GM23338 (cell line): ENCODE data around the gene KIAA2012.

ENCODE experiments used
- POLR2AphosphoS5 ChIP-seq: IDR thresholded peaks from 2 replicates; pipeline ENCODE4 v1.6.1; 2016; ENCODE audit warnings: antibody characterized with exemption, low read depth
- REST ChIP-seq: IDR thresholded peaks from one replicate; pipeline ENCODE4 v1.6.1; 2018; ENCODE audit warnings: antibody characterized with exemption; ENCODE audit not compliant: unreplicated experiment
- STAT1 ChIP-seq: IDR thresholded peaks from one replicate; pipeline ENCODE4 v1.6.1; 2016; ENCODE audit warnings: antibody characterized with exemption; ENCODE audit not compliant: unreplicated experiment
- ZNF331 ChIP-seq: fragments of 250-450 bp; sonication (Bioruptor Pico); IDR thresholded peaks from 2 replicates; pipeline ENCODE4 v1.5.0; 2020; ENCODE audit warnings: low read depth, mild to moderate bottlenecking, moderate library complexity
- TF ChIP-seq, protein P1 (sequence below), 2 experiments: fragments of 200-600 bp in 1 of 2; sonication (generic) in 1 of 2; conservative IDR thresholded peaks; 2 replicates each; pipeline versions ENCODE4 v1.5.1 to v1.6.1; 2016 to 2017; ENCODE audit warnings: antibody characterized with exemption in 2 of 2, low read depth in 2 of 2, mild to moderate bottlenecking in 2 of 2, moderate library complexity in 1 of 2

DNA sequence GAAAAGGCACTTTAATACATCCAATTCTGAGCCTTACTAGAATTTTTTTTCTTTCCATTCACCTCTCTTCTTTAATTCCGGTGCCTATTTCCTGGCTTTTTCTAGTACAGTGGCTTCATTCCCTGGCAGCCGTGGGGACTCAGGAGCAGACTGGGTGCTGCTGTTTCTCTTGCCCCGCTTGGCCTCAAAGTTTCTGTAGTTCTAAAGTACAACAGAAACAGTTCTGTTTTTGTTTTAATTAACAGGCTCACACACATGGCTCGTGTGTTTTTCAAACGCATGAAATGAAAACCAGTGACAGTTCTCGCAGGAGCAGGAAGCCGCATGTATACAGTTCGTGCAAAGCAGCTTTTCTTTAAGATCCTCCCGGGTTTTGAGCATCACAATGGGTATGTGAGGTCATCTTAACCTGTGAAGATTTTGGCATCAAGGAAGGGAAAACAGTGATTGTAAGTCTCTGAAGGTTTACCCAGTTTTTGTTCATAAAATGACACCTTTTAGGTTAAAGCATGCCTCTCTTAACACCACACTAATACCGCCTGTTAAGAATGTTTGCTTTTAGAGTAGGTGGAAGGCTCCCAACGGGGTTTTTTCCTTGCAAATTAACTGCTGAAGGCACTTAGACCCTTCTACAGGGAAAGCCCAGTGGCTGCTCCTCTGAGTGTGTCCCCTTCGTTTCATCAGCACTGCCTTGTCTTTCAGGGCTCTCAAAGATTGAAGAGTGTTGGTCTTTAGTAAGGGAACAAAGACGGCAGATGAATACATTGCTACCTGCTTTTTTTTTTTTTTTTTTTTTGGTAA is 33.6 kb upstream of the KIAA2012 start:
- TF ChIP-seq, protein P1, sequence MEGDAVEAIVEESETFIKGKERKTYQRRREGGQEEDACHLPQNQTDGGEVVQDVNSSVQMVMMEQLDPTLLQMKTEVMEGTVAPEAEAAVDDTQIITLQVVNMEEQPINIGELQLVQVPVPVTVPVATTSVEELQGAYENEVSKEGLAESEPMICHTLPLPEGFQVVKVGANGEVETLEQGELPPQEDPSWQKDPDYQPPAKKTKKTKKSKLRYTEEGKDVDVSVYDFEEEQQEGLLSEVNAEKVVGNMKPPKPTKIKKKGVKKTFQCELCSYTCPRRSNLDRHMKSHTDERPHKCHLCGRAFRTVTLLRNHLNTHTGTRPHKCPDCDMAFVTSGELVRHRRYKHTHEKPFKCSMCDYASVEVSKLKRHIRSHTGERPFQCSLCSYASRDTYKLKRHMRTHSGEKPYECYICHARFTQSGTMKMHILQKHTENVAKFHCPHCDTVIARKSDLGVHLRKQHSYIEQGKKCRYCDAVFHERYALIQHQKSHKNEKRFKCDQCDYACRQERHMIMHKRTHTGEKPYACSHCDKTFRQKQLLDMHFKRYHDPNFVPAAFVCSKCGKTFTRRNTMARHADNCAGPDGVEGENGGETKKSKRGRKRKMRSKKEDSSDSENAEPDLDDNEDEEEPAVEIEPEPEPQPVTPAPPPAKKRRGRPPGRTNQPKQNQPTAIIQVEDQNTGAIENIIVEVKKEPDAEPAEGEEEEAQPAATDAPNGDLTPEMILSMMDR (conservative IDR thresholded peaks at IDR 0.05; ENCODE audit: low read depth in 2 of 2) = no peak
- no peak for TF ChIP-seq ZNF331 (CRISPR knock-in tag)
- peak; percentile 36 for TF ChIP-seq POLR2AphosphoS5
- TF ChIP-seq REST = no peak
- TF ChIP-seq STAT1 = no peak
